Measurements from ENCODE around the gene HSPA1L. TPM values are rescaled to one million over a fixed set of nuclear protein-coding genes. Genes with fewer than 3 reads are reported as not detected.
A peak's percentile ranks its signal among the peaks of the same experiment; 100 is the strongest.

The HSPA1L gene
- total RNA-seq, 2 donors from 2014 or later = 1.1 to 1.2 TPM

DNA sequence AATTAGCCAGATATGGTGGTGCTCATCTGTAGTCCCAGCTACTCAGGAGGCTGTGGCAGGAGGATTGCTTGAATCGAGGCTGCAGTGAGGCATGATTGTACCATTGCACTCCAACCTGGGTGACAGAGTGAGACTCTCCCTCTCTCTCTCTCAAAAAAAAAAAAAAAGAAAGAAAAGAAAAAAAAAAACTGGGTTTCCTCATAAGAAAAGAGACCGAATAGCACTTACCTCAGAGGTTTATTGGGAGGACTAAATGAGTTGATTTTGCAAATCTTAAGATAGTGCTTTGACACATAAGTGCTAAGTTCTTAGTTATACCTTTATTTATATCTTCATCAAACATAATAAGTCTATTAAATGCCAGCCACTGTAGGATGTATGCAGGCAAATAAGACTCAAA is 44.2 kb downstream of the HSPA1L start:
- no peak overlapping the region for H3K4me3 ChIP-seq
- H3K9me3 ChIP-seq = no peaks in the 10 kb centered on the region
- H3K27ac ChIP-seq = no peak overlapping the region
- no peak for DNase-seq (ENCODE audit: low spot score)
- H3K4me1 ChIP-seq (ENCODE audit: control insufficient read depth in 1 of 2, low read depth in 2 of 2) = peaks cover 2 to 7% of the 10 kb centered on the region in 2 donors
- no peaks in the 10 kb centered on the region for H3K27me3 ChIP-seq (replicated peaks; ENCODE audit: insufficient read depth)
- ATAC-seq (ENCODE audit: insufficient number of reproducible peaks, low FRiP score, low read depth) = no peak
- H3K36me3 ChIP-seq = no peaks in the 10 kb centered on the region
- TF ChIP-seq, protein P1, sequence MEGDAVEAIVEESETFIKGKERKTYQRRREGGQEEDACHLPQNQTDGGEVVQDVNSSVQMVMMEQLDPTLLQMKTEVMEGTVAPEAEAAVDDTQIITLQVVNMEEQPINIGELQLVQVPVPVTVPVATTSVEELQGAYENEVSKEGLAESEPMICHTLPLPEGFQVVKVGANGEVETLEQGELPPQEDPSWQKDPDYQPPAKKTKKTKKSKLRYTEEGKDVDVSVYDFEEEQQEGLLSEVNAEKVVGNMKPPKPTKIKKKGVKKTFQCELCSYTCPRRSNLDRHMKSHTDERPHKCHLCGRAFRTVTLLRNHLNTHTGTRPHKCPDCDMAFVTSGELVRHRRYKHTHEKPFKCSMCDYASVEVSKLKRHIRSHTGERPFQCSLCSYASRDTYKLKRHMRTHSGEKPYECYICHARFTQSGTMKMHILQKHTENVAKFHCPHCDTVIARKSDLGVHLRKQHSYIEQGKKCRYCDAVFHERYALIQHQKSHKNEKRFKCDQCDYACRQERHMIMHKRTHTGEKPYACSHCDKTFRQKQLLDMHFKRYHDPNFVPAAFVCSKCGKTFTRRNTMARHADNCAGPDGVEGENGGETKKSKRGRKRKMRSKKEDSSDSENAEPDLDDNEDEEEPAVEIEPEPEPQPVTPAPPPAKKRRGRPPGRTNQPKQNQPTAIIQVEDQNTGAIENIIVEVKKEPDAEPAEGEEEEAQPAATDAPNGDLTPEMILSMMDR (IDR thresholded peaks at IDR 0.05) = no peak

DNA sequence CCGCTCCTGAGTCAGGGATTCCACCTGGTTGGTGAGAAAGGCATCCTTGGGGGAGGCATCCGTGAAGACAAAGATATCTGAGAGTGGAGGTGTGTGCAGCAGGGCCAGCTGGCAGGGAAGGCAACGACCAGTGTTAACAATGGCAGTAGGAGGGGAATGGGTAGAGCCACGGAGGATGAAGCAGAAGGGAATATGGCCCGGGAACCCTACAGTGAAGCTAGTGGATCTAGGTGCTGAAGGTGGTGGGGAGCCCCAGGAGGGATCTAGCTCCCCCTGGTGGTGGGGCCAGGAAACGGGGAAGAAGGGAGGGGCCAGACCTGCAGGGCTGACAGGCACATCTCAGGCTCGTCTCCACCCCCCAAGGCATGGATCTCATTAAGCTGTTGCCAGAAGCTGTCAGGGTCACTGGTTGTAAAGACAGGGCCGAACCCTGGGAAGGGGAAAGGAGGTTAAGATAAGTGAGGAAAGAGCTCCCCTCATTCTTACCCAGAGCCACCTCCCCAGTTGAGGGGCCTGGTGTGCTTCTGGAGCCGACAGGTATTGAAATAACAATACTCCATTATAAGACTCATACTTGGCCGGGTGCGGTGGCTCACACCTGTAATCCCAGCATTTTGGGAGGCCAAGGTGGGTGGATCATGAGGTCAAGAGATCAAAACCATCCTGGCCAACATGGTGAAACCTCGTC is 45.3 kb downstream of the HSPA1L start:
- H3K9me3 ChIP-seq = no peaks in the 10 kb centered on the region
- DNase-seq (ENCODE audit: low spot score) = no peak
- H3K4me1 ChIP-seq (ENCODE audit: control insufficient read depth in 1 of 2, low read depth in 2 of 2) = peaks cover 2 to 8% of the 10 kb centered on the region in 2 donors
- no peak for ATAC-seq (ENCODE audit: insufficient number of reproducible peaks, low FRiP score, low read depth)
- TF ChIP-seq, protein P1 (IDR thresholded peaks at IDR 0.05) = peak; percentile 52
- no peaks in the 10 kb centered on the region for H3K27me3 ChIP-seq (replicated peaks; ENCODE audit: insufficient read depth)
- no peak overlapping the region for H3K4me3 ChIP-seq
- no peaks in the 10 kb centered on the region for H3K36me3 ChIP-seq
- no peak overlapping the region for H3K27ac ChIP-seq

DNA sequence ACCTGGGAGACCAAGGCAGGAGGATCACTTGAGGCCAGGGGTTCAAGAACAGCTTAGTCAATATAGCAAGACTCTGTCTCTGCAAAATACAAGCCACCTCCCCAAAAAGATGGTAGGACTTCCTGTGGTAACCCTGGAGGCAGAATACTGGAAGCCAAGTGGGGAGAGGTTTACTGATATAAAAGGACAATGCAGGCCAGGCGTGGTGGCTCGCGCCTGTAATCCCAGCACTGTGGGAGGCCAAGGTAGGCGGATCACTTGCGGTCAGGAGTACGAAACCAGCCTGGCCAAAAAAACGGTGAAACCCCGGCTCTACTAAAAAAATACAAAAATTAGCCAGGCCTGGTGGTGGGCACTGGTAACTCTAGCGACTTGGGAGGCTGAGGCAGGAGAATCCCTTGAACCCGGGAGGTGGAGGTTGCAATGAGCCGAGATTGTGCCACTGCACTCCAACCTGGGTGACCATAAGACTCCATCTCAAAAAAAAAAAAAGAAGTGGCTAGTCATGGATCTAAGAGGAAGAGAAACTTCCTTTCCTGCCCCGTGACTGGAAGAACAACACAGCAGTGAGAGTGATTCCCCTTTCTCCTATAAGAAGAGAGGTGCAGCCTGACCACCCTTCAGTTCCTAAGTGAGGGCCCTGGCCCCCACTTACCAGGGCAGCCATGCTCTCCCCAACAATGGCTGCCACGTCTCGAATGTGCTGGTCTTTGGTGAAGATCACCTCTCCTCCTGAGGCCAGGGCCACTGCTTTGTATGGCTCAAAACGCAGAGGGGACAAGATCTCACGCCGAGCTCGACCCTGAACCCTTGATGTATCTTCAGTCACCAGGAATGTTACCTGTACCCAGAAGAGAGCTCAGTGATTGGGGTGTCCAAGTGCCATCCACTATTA is 46.5 kb downstream of the HSPA1L start:
- Histone ChIP-seq H3K9me3 (no peaks in the 10 kb centered on the region), H3K27me3 (replicated peaks; ENCODE audit: insufficient read depth) (no peaks in the 10 kb centered on the region), H3K36me3 (no peaks in the 10 kb centered on the region), H3K27ac (no peak overlapping the region), H3K4me1 (ENCODE audit: control insufficient read depth in 1 of 2, low read depth in 2 of 2) (peaks cover 2 to 8% of the 10 kb centered on the region in 2 donors), H3K4me3 (no peak overlapping the region)
- DNase-seq (ENCODE audit: low spot score) = no peak
- ATAC-seq (ENCODE audit: insufficient number of reproducible peaks, low FRiP score, low read depth) = no peak
- TF ChIP-seq, protein P1 (IDR thresholded peaks at IDR 0.05) = no peak

DNA sequence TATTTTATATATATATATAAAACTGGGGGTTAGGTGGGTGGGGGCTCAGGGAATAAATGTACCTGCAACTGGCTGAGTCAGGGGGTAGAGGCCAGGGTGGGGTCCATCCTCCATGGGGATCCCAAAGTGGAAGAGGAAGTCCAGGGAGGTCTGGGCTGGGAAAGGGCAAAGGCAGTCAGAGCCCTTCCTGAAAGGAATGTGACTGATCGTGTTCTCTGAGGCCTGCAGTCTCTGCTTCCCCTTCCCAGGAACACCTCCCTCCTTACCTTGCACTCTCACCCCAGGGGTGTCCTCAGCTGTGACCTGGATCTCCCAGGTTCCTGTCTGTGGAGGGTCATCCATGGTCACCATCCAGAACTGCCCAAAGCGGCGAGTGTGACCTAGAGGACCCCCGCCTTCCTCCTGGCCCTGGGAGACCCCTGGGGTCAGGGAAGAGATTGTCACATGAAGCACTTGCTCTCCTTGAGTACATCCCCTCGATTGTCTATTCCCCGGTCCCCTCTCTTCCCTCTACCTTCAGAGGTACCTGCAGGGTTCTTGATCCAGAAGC is 47.9 kb downstream of the HSPA1L start:
- Histone ChIP-seq H3K27me3 (replicated peaks; ENCODE audit: insufficient read depth) (no peaks in the 10 kb centered on the region), H3K9me3 (no peaks in the 10 kb centered on the region), H3K36me3 (no peaks in the 10 kb centered on the region), H3K27ac (no peak overlapping the region), H3K4me3 (no peak overlapping the region), H3K4me1 (ENCODE audit: control insufficient read depth in 1 of 2, low read depth in 2 of 2) (peaks cover 2 to 8% of the 10 kb centered on the region in 2 donors)
- DNase-seq (ENCODE audit: low spot score) (no peak), ATAC-seq (ENCODE audit: insufficient number of reproducible peaks, low FRiP score, low read depth) (no peak)
- TF ChIP-seq, protein P1 (IDR thresholded peaks at IDR 0.05) = no peak

All from thoracic aorta (tissue), 2 donors.